ENCODE data around the gene WHRN.

GRCh38 chr9:114356792-114357191 lies 148.5 kb downstream of the WHRN start:
- TF ChIP-seq REST (IDR thresholded peaks at IDR 0.05; ENCODE audit: insufficient read depth in 1 of 2, low read depth in 2 of 2, low read length in 2 of 2) (no peak), TAF1 (IDR thresholded peaks at IDR 0.05; ENCODE audit: borderline replicate concordance, insufficient read depth, low read length) (no peak), POLR2AphosphoS5 (IDR thresholded peaks at IDR 0.05; ENCODE audit: low read depth, low read length) (no peak), SIN3A (IDR thresholded peaks at IDR 0.05; ENCODE audit: borderline replicate concordance, insufficient read depth, low read length) (no peak)
